NCI-H2196 (cell line): Measurements from ENCODE around the gene RPE.

ENCODE experiments used
- DNase-seq: peaks from one replicate; lab custom pipeline; 2025; ENCODE audit not compliant: unreplicated experiment; lab: John Stamatoyannopoulos, UW

RPE gene

DNA sequence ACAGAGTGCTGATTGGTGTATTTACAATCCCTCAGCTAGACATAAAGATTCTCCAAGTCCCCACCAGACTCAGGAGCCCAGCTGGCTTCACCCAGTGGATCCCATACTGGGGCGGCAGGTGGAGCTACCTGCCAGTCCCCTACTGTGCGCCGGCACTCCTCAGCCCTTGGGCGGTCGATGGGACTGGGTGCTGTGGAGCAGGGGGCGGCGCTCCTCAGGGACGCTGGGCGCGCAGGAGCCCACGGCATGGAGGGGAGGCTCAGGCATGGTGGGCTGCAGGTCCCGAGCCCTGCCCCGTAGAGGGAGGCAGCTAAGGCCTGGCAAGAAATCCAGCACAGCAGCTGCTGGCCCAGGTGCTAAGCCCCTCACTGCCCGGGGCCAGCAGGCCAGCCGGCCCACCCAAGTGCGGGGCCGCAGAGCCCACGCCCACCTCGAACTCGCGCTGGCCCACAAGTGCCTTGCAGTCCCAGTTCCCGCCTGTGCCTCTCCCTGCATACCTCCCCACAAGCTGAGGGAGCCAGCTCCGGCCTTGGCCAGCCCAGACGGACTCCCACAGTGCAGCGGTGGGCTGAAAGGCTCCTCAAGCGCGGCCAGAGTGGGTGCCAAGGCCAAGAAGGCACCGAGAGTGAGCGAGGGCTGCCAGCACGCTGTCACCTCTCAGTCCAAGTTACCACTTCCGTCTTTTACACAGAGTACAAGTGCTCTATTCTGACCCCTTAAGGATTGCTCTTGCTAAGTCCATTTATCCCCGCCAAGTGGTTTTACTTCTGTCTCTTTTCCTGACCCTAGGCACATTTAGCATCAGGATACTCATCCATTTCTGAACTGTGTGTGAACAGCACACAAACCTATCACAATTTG, 1.7 kb upstream of the RPE start:
- DNase-seq = no peak

DNA sequence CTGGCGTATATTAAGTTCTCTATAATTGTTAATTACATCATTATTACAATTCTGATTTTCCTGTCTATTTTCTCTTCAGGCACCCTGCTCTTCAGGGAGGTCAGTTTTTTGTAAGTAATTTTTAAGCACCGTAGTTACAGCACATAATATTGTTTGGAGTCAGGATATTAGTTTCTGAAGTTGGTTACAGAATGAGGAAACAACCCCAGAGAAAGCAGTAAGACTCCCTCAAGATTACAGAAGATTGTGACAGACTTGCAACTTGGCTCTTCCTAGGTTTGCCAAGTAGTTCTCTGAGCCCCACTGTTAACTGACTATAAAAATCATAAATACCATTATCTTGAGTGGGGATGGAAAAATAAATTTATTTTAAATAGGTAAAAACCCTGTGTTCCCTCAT, 921 bp downstream of the RPE start:
- no peak for DNase-seq

DNA sequence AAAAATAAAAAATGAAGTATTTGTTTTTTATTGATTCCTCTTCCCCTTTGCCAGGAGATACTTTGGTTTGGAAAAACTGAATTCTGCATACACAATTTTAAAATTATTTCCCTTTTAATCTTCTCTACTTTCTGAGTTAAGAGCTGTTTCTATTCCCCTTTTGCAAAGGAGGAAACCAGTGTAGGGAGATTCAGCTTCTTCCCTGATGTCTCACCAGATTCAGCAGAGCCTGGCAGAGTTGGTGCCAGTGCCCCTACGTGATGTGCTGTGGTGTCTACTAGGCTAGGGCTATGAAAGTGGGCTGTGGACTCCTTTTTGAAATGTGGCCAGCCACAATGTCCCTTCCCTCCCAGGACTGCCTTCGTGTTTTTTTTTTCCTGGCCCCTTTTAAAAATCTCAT, 2.4 kb downstream of the RPE start:
- no peak for DNase-seq

DNA sequence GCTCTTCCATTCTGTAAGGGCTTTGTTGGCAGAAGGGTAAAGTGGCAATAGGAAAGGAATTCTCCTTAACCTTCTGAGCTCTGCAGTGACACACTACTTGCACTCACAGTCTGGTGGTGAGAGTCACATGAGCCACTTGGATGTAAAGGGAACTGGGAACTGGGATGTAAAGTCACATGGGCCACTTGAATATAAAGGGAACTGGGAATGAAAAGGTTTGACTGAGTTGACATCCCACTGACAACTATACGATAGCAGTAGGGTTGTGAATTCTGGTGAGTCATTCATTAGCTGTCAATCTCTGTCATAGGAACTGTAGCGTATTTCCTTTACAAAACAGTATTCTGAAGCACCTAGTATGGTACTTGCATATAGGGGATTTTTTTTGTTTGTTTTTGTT, 5.5 kb downstream of the RPE start:
- no peak for DNase-seq

DNA sequence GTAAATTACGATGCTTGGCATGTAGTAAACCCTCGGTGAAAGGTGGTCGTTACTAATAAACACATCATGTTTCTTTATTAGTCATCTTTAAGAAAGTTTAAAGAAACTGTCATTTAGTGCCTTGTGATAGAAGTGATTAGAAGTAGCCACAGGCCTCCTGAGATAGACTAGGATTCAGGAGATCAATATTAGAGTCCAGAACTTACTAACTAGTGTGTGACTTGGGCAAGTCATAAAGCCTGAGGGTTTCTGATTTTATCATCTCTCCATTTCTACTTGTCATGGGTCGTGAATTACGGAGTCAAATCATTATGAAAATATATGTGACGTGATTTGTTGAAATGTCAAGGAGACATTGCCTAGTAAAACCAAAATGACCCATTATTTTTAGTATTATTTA, 6.7 kb downstream of the RPE start:
- DNase-seq = no peak

DNA sequence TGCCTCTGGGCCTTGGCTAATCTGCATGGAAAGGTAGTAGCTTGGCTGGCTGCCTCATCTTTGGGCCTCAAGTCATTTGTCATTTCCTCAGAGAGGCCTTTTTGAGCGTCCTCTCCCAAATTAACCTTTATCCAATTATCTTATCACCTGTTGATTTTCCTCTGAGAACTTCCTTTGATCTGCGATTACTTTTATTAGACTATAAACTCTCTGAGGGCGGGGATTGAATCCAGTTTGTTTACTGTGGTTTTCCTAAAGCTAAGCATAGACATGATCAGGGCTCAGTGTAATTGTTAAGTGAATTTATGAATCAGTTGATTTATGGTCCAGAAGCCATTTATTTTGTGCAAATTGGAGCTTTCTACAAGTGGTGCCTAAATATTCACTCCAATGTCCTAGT, 7.5 kb downstream of the RPE start:
- no peak for DNase-seq

DNA sequence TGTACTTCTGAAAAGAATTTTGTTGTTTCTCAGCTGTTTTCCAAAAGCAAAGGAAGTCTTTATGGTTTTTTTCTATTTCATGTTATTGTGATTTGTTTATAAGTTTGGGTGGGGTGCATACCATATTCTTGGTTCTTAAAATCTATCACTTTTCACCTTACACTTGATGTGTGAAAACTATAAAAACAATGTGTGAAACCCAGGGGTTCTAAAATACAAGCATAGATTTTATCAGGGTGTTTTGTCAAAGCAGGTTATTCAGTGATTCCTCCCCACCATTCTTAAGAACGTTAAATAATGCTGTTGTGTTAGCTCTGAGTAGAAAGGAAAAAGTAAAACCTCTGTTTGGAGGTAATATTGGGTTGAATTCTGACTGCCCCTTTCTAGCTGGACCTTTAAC, 17.7 kb downstream of the RPE start:
- DNase-seq = no peak

DNA sequence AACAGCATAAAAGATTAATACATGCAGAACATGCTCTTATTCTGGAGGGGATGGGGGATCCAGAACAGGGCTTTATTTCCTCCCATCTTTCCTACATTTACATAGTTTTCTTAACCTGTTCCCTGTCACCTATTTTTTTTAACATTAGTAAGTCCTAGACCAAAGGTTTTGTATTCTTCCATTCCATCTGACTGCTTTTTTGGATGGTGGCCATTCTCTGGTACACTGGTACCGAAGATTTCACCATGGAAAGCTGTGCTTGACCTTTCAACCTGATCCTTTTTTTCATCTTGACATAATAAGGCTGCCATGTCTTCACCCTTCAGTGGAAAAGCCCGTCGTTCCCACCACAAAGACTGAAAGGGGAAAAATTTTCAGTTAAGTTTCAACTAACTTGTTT, 20.4 kb downstream of the RPE start:
- no peak for DNase-seq

DNA sequence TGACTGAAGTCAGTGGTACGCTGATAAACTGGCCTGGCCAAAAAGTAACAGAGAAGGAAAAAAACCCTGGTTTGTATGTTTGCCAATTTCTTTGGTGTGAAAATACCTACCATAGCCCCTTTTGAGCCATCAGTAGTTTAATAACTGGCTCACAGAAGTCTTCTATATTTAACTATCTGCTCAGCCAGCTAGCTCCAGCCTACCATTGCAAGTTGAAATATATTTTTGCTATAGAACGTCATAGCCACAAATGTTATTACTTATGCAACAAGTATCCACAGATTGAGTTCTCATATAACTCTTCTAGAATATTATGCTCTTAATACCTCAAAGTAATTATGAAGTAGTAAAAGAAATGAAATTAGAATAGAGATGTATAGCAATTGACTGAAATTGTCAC, 25.2 kb downstream of the RPE start:
- no peak for DNase-seq

DNA sequence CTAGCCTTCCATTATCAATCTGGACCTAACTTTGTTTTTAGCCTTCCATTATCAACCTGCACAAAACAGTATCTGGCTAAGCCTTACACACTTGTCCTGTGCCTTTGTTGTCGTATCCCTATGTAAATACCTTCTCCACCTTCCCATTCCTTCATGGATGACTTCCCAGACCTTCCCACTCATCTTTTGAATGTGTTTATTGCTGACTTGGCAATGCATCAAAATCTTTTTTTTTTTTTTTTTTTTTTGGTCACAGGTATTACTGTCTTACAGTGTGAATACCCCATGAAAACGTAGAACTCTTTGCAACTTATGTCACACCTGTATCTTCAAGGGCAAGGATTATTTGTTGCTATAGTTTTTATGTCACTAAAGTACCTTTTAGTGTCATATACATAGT, 25.7 kb downstream of the RPE start:
- DNase-seq = no peak

DNA sequence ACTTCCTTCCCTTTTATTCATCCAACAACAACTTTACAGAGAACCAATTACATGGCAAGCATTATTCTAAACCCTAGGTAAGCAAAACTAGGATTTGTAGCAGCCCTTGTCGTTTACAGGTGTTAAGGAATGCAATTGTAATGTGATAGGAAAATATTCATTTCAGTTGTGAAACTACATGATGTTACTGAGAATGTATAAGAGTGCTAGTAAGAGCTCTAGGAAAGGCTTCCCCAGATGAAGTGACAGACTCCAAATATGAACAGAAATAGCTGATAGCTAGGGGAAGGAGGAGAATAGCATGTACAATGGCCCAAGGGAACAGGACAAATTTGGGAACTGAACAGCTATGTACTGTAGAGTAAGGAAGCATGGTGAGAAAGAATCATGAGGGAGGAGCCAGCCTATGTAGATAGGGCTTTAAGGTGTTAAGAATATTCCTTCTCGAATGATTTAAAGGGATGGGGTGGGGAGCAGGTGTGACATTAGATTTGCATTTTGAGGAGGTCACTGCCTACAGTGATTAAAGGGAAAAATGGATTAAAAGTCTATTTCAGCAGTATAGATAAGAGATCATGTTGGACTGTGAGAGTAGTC, 31.7 kb downstream of the RPE start:
- no peak for DNase-seq

DNA sequence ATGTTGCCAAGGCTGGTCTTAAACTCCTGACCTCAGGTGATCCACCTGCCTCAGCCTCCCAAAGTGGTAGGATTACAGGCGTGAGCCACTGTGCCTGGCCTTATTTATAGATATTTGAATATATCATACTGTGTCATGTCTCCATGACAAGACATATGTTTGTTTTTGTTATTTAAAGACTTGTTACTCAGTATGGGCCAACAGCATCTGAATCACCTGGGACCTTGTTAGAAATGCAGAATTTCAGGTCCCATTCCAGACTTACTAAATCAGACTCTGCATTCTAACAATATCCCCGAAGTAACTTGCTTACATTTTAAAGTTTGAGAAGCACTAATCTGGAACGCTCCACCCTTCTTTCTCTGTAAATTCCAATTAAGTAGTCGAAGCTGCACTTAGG, 33.2 kb downstream of the RPE start:
- no peak for DNase-seq

DNA sequence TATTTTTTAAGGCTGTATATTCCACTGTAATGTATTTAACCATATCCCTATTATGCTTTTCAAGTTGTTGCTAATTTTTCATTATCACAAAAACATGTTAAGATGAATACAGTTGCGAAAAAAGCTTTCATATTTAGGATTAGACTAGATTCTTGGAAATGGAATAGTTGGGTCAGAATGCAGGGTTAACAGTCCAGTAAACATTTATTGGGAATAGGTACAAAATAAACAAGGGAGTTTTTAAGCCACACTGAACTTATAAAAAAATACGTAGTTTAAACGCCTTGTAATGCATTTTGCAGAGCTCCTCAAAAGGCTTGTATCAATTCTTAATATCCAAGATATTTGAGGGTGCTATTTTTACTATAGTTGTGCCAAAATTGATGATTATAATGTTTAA, 35.6 kb downstream of the RPE start:
- no peak for DNase-seq

DNA sequence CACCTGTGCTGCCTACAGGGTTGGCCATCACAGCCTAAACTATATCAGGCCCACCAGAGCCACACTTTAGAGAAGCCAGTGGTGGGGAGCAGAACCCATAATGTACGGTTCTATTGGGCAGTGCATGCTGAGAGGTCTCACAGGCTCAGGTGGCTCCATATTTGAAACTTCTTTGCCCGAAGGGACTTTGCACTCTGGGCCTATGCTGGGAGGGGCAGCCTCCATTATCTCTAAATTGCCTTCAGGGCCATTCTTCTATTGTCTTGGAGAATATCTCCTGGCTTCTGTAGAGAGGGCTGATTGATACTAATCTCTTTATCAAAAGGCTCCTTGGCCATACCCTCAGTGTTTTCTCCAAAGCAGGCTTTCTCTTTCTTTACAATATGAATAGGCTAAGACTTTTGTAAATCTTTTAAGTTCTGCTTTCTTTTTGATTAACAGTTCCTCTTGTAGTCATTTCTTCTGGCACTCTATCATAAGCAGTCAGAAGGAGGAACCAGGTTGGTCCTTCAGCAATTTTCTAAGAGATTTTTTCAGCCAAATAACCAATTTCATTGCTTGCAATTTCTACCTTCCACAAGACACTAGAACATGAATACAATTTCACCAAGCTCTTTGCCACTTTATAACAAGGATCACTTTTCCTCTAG, 44.5 kb downstream of the RPE start:
- no peak for DNase-seq

DNA sequence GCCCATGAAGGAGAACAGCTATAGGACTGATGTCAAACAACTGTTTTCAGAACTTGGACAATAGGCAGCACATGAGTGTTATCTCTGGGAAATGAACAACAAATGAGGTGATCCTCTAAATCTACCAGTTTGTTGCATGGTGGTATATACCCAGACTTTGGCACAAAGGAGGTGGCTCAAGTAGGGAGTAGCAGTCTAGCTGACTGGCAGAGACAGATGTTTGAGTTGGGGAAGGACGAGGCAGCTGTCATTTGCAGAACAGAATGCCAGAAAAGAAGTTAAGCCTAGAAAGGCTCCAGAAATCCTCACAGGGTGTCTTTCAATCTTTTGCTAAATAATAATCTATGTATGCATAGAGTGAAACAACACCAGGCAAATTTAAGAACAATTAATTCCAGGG, 47.4 kb downstream of the RPE start:
- DNase-seq = no peak

DNA sequence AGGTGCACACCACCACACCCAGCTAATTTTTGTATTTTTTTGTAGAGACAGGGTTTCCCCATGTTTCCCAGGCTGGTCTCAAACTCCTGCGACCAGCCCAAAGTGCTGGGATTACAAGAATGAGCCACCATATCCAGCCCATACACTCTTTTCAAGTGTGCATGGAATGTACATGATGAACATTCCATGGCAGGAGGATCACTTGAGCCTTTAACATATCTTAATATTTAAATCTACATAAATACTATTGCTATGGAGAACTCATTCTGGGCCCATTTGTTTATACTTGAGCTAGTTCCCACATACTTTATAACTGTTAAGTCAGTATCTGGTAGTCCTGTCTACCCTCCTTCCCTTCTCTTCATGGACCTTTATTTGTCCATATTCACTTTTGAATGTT, 48.4 kb downstream of the RPE start:
- DNase-seq = no peak

DNA sequence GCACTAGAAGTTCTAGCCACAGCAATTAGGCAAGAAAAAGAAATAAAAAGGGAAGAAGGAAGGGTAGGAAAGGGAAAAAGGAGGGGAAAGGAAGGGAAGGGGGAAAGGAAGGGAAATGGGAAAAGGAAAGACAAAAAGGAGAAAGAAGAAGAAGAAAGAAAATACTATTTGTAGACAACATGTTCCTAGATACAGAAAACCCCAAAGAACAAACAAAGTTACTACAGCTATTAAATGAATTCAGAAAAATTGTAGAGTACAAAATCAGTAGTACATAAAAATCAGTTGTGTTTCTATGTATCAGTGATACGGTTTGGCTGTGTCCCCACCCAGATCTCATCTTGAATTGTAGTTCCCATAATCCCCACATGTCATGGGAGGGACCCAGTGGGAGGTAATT, 52.3 kb downstream of the RPE start:
- DNase-seq = no peak

DNA sequence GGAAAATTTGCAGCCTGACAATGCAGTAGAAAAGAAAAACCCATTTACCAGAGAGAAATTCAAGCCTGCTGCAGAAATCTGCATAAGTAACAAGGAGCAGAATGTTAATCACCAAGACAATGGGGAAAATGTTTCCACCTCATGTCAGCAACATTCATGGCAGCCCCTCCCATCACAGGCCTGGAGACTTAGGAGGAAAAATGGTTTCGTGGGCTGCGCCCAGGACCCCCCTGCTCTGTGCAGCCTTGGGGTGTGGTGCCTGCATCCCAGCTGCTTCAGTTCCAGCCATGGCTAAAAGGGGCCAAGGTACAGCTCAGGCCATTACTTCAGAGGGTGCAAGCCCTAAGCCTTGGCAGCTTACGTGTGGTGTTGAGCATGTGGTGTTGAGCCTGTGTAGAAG, 53.4 kb downstream of the RPE start:
- no peak for DNase-seq

DNA sequence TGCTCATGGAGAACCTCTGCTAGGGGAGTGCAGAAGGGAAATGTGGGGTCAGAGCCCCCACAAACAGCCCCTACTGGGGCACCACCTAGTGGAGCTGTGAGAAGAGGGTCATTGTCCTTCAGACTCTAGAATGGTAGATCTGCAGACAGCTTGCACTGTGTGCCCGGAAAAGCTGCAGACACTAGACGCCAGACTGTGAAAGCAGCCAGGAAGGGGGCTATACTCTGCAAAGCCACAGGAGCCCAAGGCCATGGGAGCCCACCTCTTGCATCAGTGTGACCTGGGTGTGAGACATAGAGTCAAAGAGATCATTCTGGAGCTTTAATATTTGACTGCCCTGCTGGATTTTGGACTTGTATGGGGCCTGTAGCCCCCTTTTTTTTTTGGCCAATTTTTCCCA, 60.9 kb downstream of the RPE start:
- DNase-seq = no peak
